HepG2 (cell line): Measurements from ENCODE around the gene ZNF343. TPM values are rescaled to one million over a fixed set of nuclear protein-coding genes. Genes with fewer than 3 reads are reported as not detected.

ENCODE experiments used
- ATAC-seq: fragments of 200-7000 bp; cut with Tn5 transposase; 3 replicates; pipeline ENCODE4 v1.9.1; 2020; ENCODE audit warnings: mild to moderate bottlenecking, moderate library complexity
- BruUV-seq: library from RNA; stranded (reverse); fragments of 400-500 nt; replicated peaks from 2 replicates; lab custom pipeline; 2021; lab: Mats Ljungman, UMichigan
- CTCF ChIA-PET: fragments of 300-600 bp; formaldehyde crosslinking; extraction: SDS; loops from one replicate; lab custom pipeline; 2021; ENCODE audit warnings: low total read pairs, inconsistent platforms, low intra/inter-chr PET ratio; lab: Yijun Ruan, JAX
- POLR2A ChIA-PET: fragments of 350-600 bp; sonication (Branson Sonifier 250); formaldehyde crosslinking; loops from one replicate; lab custom pipeline; 2020; ENCODE audit warnings: antibody characterized with exemption, inconsistent platforms; lab: Yijun Ruan, JAX
- DNase-seq: peaks from one replicate; pipeline ENCODE4 v3.0.0-alpha.2; 2015; ENCODE audit warnings: low spot score
- FAIRE-seq: peaks from 3 replicates; lab custom pipeline; 2011; peaks lifted over from hg19 to GRCh38; lab: Jason Lieb, UNC
- H2AFZ ChIP-seq: one replicate; pipeline ENCODE4 v1.6.1; 2011; ENCODE audit warnings: low read length, inconsistent platforms
- H3K27ac ChIP-seq: fragments of 300-600 bp; 3 replicates; pipeline ENCODE4 v1.8.0; 2011; ENCODE audit warnings: mixed run types, mild to moderate bottlenecking, mixed read lengths, low read length, inconsistent platforms; ENCODE audit not compliant: insufficient read depth; ENCODE audit errors: extremely low read length
- H3K27me3 ChIP-seq, 2 experiments: fragments of 200-600 bp in 1 of 2; 2 replicates in 1 of 2; 3 replicates in 1 of 2; pipeline versions ENCODE4 v1.6.0 to v1.8.0; 2011; ENCODE audit warnings: low read length in 2 of 2, mild to moderate bottlenecking in 2 of 2, moderate library complexity in 2 of 2, inconsistent platforms in 1 of 2; ENCODE audit not compliant: insufficient read depth in 2 of 2, control insufficient read depth in 1 of 2
- H3K36me3 ChIP-seq, 2 experiments: fragments of 200-600 bp in 1 of 2; replicated peaks in 1 of 2; 2 replicates in 1 of 2; 3 replicates in 1 of 2; pipeline versions ENCODE4 v1.5.1 to v1.8.0; 2011; ENCODE audit warnings: low read length in 2 of 2, inconsistent platforms in 1 of 2; ENCODE audit not compliant: insufficient read depth in 2 of 2, control insufficient read depth in 1 of 2
- H3K4me1 ChIP-seq: 2 replicates; pipeline ENCODE4 v1.5.1; 2012; ENCODE audit warnings: low read length, inconsistent platforms; ENCODE audit not compliant: insufficient read depth
- H3K4me2 ChIP-seq: 2 replicates; pipeline ENCODE4 v1.6.0; 2011; ENCODE audit warnings: low read depth, low read length, inconsistent platforms
- H3K4me3 ChIP-seq, 3 experiments: fragments of 200-600 bp in 1 of 3; sonication (generic), shearing (Covaris generic) in 1 of 3; replicated peaks in 1 of 3; 2 replicates each; pipeline ENCODE4 v1.5.1; 2011 to 2016; ENCODE audit warnings: low read length in 3 of 3, inconsistent platforms in 2 of 3, low read depth in 2 of 3, mild to moderate bottlenecking in 2 of 3, control low read depth in 1 of 3, mixed read lengths in 1 of 3; ENCODE audit not compliant: insufficient read depth in 1 of 3
- H3K79me2 ChIP-seq: one replicate; pipeline ENCODE4 v1.6.1; 2011; ENCODE audit warnings: low read length, inconsistent platforms; ENCODE audit not compliant: insufficient read depth
- H3K9ac ChIP-seq: 2 replicates; pipeline ENCODE4 v1.6.0; 2011; ENCODE audit warnings: mild to moderate bottlenecking, low read depth, low read length, inconsistent platforms; ENCODE audit not compliant: insufficient read depth
- H3K9me3 ChIP-seq: 2 replicates; pipeline ENCODE4 v1.5.1; 2012; ENCODE audit warnings: mild to moderate bottlenecking, low read length
- H4K20me1 ChIP-seq: 2 replicates; pipeline ENCODE4 v1.6.0; 2011; ENCODE audit warnings: inconsistent platforms, mild to moderate bottlenecking, low read length, moderate library complexity; ENCODE audit not compliant: insufficient read depth
- EEA1 ChIP-seq: sonication (generic); formaldehyde crosslinking; IDR thresholded peaks from 2 replicates; pipeline ENCODE4 v1.5.1; 2020; ENCODE audit warnings: mild to moderate bottlenecking, missing genetic modification reagents, borderline replicate concordance
- GTF3A ChIP-seq: sonication (generic); formaldehyde crosslinking; conservative IDR thresholded peaks from 2 replicates; pipeline ENCODE4 v1.4.0; 2020; ENCODE audit warnings: mild to moderate bottlenecking, missing genetic modification reagents
- HIVEP1 ChIP-seq: sonication (generic); formaldehyde crosslinking; IDR thresholded peaks from 2 replicates; pipeline ENCODE4 v1.4.0; 2020; ENCODE audit warnings: mild to moderate bottlenecking, missing genetic modification reagents
- HMG20A ChIP-seq: IDR thresholded peaks from 2 replicates; pipeline ENCODE4 v1.6.1; 2016; ENCODE audit warnings: borderline replicate concordance
- MZF1 ChIP-seq: sonication (generic); formaldehyde crosslinking; IDR thresholded peaks from 2 replicates; pipeline ENCODE4 v1.8.1; 2023; ENCODE audit warnings: mild to moderate bottlenecking, missing genetic modification reagents, borderline replicate concordance
- NFE2 ChIP-seq: sonication (generic); formaldehyde crosslinking; IDR thresholded peaks from 2 replicates; pipeline ENCODE4 v1.4.0; 2020; ENCODE audit warnings: missing genetic modification reagents
- NFYC ChIP-seq: IDR thresholded peaks from 2 replicates; pipeline ENCODE4 v1.6.1; 2016; ENCODE audit warnings: missing genetic modification reagents, missing compliant biosample characterization
- REXO4 ChIP-seq: sonication (generic); formaldehyde crosslinking; IDR thresholded peaks from 2 replicates; pipeline ENCODE4 v1.8.0; 2022; ENCODE audit warnings: missing genetic modification reagents, mild to moderate bottlenecking, borderline replicate concordance
- SP4 ChIP-seq: sonication (generic); formaldehyde crosslinking; IDR thresholded peaks from 2 replicates; pipeline ENCODE4 v1.8.1; 2023; ENCODE audit warnings: mild to moderate bottlenecking, missing genetic modification reagents
- ZFP62 ChIP-seq: sonication (generic); formaldehyde crosslinking; IDR thresholded peaks from 2 replicates; pipeline ENCODE4 v1.4.0; 2020; ENCODE audit warnings: missing genetic modification reagents
- ZNF142 ChIP-seq: sonication (generic); formaldehyde crosslinking; IDR thresholded peaks from 2 replicates; pipeline ENCODE4 v1.4.0; 2020; ENCODE audit warnings: missing genetic modification reagents
- ZNF24 ChIP-seq: fragments of 450-650 bp; IDR thresholded peaks from 2 replicates; pipeline ENCODE4 v1.6.1; 2017; ENCODE audit warnings: antibody characterized with exemption, mild to moderate bottlenecking
- ZNF329 ChIP-seq: sonication (generic); formaldehyde crosslinking; IDR thresholded peaks from 2 replicates; pipeline ENCODE4 v1.9.0; 2021; ENCODE audit warnings: low read depth, mild to moderate bottlenecking, missing genetic modification reagents
- ZNF576 ChIP-seq: sonication (generic); formaldehyde crosslinking; IDR thresholded peaks from 2 replicates; pipeline ENCODE4 v1.4.0; 2020; ENCODE audit warnings: mild to moderate bottlenecking, missing genetic modification reagents
- ZNF780A ChIP-seq: sonication (generic); formaldehyde crosslinking; IDR thresholded peaks from 2 replicates; pipeline ENCODE4 v1.8.0; 2022; ENCODE audit warnings: mild to moderate bottlenecking, missing genetic modification reagents, moderate library complexity
- ZNF792 ChIP-seq: IDR thresholded peaks from 2 replicates; pipeline ENCODE4 v1.6.1; 2016
- WGBS: methylation state at CpG from one replicate; pipeline ENCODE4 v1.1.6; 2017; ENCODE audit warnings: low lambda C conversion rate; 5-methylcytosine and 5-hydroxymethylcytosine counted together
- in situ Hi-C: cut with HindIII; loops from 2 replicates; pipeline ENCODE4 v1.10.0; 2017; ENCODE audit warnings: low pct_unique_long_range_greater_than_20kb; ENCODE audit not compliant: extremely low pct_ligation_motif_present
- intact Hi-C: fragments of 100-400 bp; cut with micrococcal nuclease; formaldehyde crosslinking; loops from one replicate; pipeline ENCODE4 v1.10.0; 2022; ENCODE audit not compliant: unreplicated experiment
- polyA plus RNA-seq, 8 experiments: library from polyadenylated mRNA; depleted of rRNA in 3 of 8; stranded (reverse) in 7 of 8; unstranded in 1 of 8; fragments of >200 nt; fragmentation: Illumina TruSeq in 4 of 8; extraction: Trizol in 4 of 8; gene quantifications; 2 replicates each; pipeline versions ENCODE4 v1.2.1 to v1.2.3, GENCODE V29; 2011 to 2016; ENCODE audit warnings: low read depth in 4 of 8, missing spikeins in 1 of 8, mixed read lengths in 1 of 8; ENCODE audit not compliant: insufficient read depth in 1 of 8
- total RNA-seq, 5 experiments: library from RNA; depleted of rRNA; stranded (reverse); fragments of >200 nt; fragmentation: Illumina TruSeq; extraction: Trizol; gene quantifications; 2 replicates each; pipeline ENCODE4 v1.2.3, GENCODE V29; 2016; ENCODE audit warnings: low read depth in 1 of 5
- TF ChIP-seq, protein P1 (sequence below): IDR thresholded peaks from 2 replicates; pipeline ENCODE4 v1.6.1; 2016; ENCODE audit warnings: mild to moderate bottlenecking, missing biosample characterization, missing genetic modification reagents

ZNF343 gene
- total and polyA plus RNA-seq, 2 of the 13 experiments (the other 11 are each of a cell fraction or from before 2014, with no cell fraction given): 16.4 to 22.1 TPM

DNA sequence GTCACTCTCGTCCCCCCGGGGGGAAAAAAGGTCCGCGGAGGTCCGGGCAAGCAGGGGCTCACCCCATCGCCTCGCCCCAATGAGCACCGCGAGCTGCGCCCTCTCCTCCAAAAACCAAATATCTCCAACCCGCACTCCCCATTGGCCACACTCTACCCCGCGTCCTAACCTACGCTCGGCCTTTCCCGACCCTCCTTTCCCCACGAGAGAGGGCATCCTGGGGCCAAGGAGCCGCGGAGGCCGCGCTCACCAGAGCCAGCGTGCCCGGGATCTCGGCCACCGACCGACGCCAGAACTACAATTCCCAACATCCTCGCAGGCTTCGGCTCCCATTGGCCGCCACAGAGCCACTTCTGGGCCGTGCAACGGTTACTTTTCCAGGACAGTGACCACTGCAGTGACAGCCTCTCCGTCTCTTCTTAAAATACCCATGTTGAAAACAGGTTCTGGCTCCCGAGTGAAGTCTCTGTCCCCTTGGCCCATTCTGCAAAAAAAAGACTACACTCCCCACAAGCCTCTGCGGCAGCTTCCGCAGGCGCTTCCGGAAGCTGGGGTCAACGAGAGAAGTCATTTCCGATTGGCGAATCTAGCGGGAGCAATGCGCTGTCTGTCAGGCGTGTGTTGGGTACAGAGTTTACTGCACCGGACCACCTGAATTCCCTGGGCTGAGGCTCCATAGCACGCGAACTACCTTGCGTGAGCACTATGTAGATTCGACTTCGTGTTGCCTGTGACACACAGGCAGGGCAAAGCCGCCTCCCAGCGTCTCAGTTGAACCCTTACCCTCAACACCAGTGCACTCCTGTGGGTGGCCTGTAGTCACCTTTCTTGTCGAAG, at the start of gene ZNF343 (continued):
- TF ChIP-seq, protein P1, sequence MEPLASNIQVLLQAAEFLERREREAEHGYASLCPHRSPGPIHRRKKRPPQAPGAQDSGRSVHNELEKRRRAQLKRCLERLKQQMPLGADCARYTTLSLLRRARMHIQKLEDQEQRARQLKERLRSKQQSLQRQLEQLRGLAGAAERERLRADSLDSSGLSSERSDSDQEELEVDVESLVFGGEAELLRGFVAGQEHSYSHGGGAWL (CRISPR knock-in tag): no peak; the same call in 1 of the 2 replicates
- TF ChIP-seq ZFP62 (CRISPR knock-in tag) (no peak), HIVEP1 (CRISPR knock-in tag) (peak; percentile 83), NFE2 (CRISPR knock-in tag) (no peak), ZNF576 (CRISPR knock-in tag) (no peak), HMG20A (CRISPR knock-in tag) (no peak; the same call in 1 of the 2 replicates), SP4 (CRISPR knock-in tag) (peak; percentile 55; the same call in 1 of the 2 replicates), ZNF329 (CRISPR knock-in tag) (peak; percentile 69)

DNA sequence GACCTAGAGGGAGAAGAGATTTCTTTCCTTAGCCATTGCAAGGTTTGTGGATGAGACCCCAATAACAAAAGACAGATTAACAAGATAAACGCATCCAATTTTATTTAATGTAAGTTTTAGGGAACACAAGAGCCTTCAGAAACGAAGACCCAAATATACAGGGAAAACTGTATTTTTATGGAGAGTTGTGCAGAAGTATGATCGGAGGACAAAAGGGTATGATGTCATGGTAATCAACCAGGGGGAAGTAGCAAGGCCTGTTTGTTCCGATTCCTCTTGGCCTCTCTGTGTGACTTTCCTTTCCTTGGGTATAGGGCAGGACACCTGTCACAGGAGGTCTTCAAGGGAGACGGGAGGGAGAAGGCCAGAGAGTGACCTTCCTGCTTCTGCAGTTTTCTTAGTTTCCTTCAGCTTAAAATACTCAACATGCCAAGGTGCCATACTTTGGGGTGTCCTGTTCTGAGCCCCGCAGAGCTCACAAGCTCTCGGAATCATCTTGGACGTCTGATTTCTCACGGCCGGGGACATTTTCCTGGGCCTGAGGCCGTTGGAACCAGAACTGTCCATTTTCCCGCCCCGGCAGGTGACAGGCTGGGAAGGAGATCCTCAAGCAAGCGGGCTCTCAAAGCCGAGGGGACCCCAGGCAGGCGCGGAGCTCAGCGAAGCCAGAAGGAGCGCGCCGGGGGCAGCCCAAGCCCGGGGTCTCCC, 49.3 kb upstream of the ZNF343 start:
- no peak overlapping the region for H3K27ac ChIP-seq
- H3K4me1 ChIP-seq: no peaks in the 10 kb centered on the region
- no peak overlapping the region for H3K4me3 ChIP-seq
- no peaks in the 10 kb centered on the region for H4K20me1 ChIP-seq
- ATAC-seq (no peak; the same call in 2 of the 3 replicates), FAIRE-seq (no peak), DNase-seq (no peak)
- no peaks in the 10 kb centered on the region for H3K36me3 ChIP-seq
- CTCF ChIA-PET: no interaction called here
- H2AFZ ChIP-seq: no peak overlapping the region
- H3K9me3 ChIP-seq: no peaks in the 10 kb centered on the region
- intact Hi-C loops (no loop called here), in situ Hi-C loops (no loop called here)
- H3K27me3 ChIP-seq: peaks cover 7 to 42% of the 10 kb centered on the region in 2 experiments; a peak in 3 of 5 replicates
- no peak overlapping the region for H3K4me2 ChIP-seq
- no peak overlapping the region for H3K9ac ChIP-seq
- no TSS peak for BruUV-seq
- H3K79me2 ChIP-seq: no peaks in the 10 kb centered on the region
- 29% methylated on average over 22 of the region's 22 CpGs for WGBS
- POLR2A ChIA-PET: no interaction called here
- TF ChIP-seq ZNF780A: no peak
- TF ChIP-seq NFYC (CRISPR knock-in tag): no peak
- TF ChIP-seq ZNF24: no peak
- no peak for TF ChIP-seq ZNF792 (CRISPR knock-in tag)
- no peak for TF ChIP-seq REXO4 (CRISPR knock-in tag)
- no peak for TF ChIP-seq ZNF142 (CRISPR knock-in tag)
- TF ChIP-seq MZF1: no peak
- no peak for TF ChIP-seq GTF3A (CRISPR knock-in tag)
- TF ChIP-seq EEA1 (CRISPR knock-in tag): no peak
